Body of pancreas (tissue), 4 donors: ENCODE data around the gene GRB10. TPM values are rescaled to one million over a fixed set of nuclear protein-coding genes. Genes with fewer than 3 reads are reported as not detected.
A peak's percentile ranks its signal among the peaks of the same experiment; 100 is the strongest.

Experiments
- ATAC-seq: fragments of 150-250 bp; one replicate; pipeline ENCODE4 v1.9.1; 2016
- DNase-seq, 4 donors: peaks; one replicate each; pipeline ENCODE4 v3.0.0-alpha.2; 2019
- H3K27ac ChIP-seq, 4 donors: fragments of 200-600 bp; sonication (generic); 1 replicate in 3 of 4; 2 replicates in 1 of 4; pipeline versions ENCODE4 v1.5.1 to v1.6.1; 2016 to 2019; ENCODE audit warnings: mild to moderate bottlenecking in 1 of 4, mixed read lengths in 1 of 4, moderate library complexity in 1 of 4
- H3K27me3 ChIP-seq, 2 donors: fragments of 200-600 bp; sonication (generic); one replicate each; pipeline ENCODE4 v1.6.0; 2016; ENCODE audit warnings: mild to moderate bottlenecking in 1 of 2
- H3K36me3 ChIP-seq, 2 donors: fragments of 200-600 bp; sonication (generic); replicated peaks in 1 of 2; 2 replicates each; pipeline ENCODE4 v1.5.1; 2016; ENCODE audit warnings: low read depth in 2 of 2; ENCODE audit not compliant: insufficient read depth in 1 of 2
- H3K4me1 ChIP-seq: fragments of 200-600 bp; sonication (generic); one replicate; pipeline ENCODE4 v1.6.0; 2016
- H3K4me3 ChIP-seq, 2 donors: fragments of 200-600 bp; sonication (generic); 1 replicate in 1 of 2; 2 replicates in 1 of 2; pipeline ENCODE4 v1.5.1; 2016 to 2019
- H3K9me3 ChIP-seq, 3 donors: fragments of 200-600 bp; sonication (generic); 1 replicate in 2 of 3; 2 replicates in 1 of 3; pipeline ENCODE4 v1.5.1; 2016
- POLR2A ChIP-seq, 3 donors: fragments of 450-650 bp; IDR thresholded peaks; one replicate each; pipeline ENCODE4 v1.6.1; 2016; ENCODE audit warnings: antibody characterized with exemption in 3 of 3, mild to moderate bottlenecking in 2 of 3
- WGBS, 2 donors: methylation state at CpG; one replicate each; pipeline ENCODE4 v1.1.5; 2017; 5-methylcytosine and 5-hydroxymethylcytosine counted together
- intact Hi-C: fragments of 100-400 bp; cut with DNase I; formaldehyde crosslinking; loops from one replicate; pipeline ENCODE4 v1.15.1; 2023
- total RNA-seq, 2 donors: library from RNA; depleted of rRNA; stranded (reverse); fragments of >200 nt; gene quantifications; one replicate each; pipeline ENCODE4 v1.1.0, GENCODE V29; 2016
- TF ChIP-seq, protein P1 (sequence below), 7 experiments: fragments of 450-650 bp in 4 of 7; fragments of 200-600 bp in 3 of 7; sonication (generic) in 3 of 7; IDR thresholded peaks; one replicate each; pipeline ENCODE4 v1.5.1; 2016 to 2019; ENCODE audit warnings: antibody characterized with exemption in 7 of 7

The GRB10 gene
- total RNA-seq, 2 donors from 2014 or later, result 130 to 229 TPM

DNA sequence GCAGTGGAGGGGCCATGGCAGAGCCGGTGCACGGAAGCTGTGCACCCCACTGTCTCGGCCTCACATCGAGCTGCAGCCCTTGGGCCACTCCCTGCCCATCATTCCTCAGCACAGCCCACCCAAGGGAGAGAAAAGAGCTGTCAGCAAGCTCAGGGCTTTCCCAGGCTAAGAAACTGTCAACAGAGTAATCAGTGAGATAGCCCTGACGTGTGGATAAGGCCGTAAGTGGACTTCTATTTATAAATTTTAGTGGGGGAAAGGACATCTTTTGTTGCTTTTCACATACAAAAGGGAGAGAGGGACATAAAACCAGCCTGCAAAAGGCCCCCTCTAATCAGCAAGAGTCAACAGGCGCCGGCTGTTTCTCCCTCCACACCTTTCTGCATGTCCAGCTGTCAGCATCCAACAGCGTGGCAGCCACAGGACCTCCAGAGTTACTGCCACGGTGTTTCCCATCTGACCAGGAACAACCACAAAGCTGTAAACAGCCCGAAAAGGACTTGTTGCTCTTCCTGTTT is 160.7 kb downstream of the GRB10 start:
- intact Hi-C loops, result no loop called here
- Histone ChIP-seq H3K4me3 (no peak overlapping the region), H3K27ac (peak overlapping the region; percentile 11 to 37 (median 22)), H3K27me3 (no peaks in the 10 kb centered on the region), H3K4me1 (peaks cover 61% of the 10 kb centered on the region), H3K36me3 (peaks cover 3 to 4% of the 10 kb centered on the region in 2 donors), H3K9me3 (no peaks in the 10 kb centered on the region)
- TF ChIP-seq, protein P1, sequence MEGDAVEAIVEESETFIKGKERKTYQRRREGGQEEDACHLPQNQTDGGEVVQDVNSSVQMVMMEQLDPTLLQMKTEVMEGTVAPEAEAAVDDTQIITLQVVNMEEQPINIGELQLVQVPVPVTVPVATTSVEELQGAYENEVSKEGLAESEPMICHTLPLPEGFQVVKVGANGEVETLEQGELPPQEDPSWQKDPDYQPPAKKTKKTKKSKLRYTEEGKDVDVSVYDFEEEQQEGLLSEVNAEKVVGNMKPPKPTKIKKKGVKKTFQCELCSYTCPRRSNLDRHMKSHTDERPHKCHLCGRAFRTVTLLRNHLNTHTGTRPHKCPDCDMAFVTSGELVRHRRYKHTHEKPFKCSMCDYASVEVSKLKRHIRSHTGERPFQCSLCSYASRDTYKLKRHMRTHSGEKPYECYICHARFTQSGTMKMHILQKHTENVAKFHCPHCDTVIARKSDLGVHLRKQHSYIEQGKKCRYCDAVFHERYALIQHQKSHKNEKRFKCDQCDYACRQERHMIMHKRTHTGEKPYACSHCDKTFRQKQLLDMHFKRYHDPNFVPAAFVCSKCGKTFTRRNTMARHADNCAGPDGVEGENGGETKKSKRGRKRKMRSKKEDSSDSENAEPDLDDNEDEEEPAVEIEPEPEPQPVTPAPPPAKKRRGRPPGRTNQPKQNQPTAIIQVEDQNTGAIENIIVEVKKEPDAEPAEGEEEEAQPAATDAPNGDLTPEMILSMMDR (IDR thresholded peaks at IDR 0.05), result no peak
- no peak for TF ChIP-seq POLR2A (IDR thresholded peaks at IDR 0.05)
- DNase-seq (peak in 1 of 4 donors; percentile 42), ATAC-seq (no peak)
- WGBS, 2 donors, result 31 to 56% methylated on average over 10 to 11 of the region's 11 CpGs

DNA sequence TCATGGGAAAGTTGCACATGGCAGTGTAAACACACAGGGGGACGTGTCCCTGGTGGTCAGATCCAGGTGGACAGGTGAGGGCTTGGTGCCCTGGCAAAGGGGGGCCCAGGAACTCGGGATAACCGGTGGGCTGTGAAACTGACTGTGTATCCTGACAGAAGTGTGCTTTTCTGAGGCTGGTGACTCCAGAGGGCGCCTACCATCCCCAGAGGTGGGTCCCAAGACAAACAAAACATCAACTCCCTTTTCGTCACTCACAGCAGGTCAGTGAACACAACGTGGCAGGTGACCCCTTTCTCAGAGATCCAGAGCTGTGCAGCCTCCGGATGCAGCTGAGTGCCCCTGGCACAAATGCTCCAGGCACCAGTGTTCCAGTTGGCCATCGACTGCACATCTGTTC is 161.5 kb downstream of the GRB10 start:
- intact Hi-C loops, result no loop called here
- DNase-seq (no peak), ATAC-seq (no peak)
- 30 to 51% methylated on average over 7 to 8 of the region's 8 CpGs for WGBS, 2 donors
- no peak overlapping the region for H3K4me3 ChIP-seq
- H3K36me3 ChIP-seq, result peaks cover 3 to 5% of the 10 kb centered on the region in 2 donors
- no peaks in the 10 kb centered on the region for H3K27me3 ChIP-seq
- TF ChIP-seq, protein P1 (IDR thresholded peaks at IDR 0.05), result no peak
- TF ChIP-seq POLR2A (IDR thresholded peaks at IDR 0.05), result no peak
- peak overlapping the region in 2 of 4 donors; percentile 11 to 30 for H3K27ac ChIP-seq
- H3K4me1 ChIP-seq, result peaks cover 61% of the 10 kb centered on the region
- no peaks in the 10 kb centered on the region for H3K9me3 ChIP-seq

DNA sequence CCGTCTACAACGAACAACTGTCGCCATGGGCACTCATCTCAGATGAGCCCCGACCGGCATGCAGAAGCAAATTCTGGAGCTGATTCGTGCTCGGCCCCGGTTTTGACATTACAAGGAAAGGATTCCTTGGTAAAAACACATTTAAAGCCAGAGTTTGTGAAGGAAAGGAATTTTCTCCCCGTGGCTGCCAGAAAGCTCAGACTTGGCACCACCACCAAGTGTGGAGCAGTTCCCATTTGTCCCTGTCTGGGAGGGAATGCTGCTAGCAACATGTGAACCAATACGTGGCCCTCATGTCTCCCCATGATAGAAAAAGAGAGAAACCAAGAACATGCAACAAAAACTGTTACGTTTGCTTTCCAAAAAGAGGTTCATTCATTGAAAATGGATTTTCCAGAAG is 162.3 kb downstream of the GRB10 start:
- peaks cover 3 to 5% of the 10 kb centered on the region in 2 donors for H3K36me3 ChIP-seq
- H3K4me1 ChIP-seq, result peaks cover 67% of the 10 kb centered on the region
- WGBS, 2 donors, result 53 to 66% methylated on average over 8 to 11 of the region's 11 CpGs
- TF ChIP-seq POLR2A (IDR thresholded peaks at IDR 0.05), result no peak
- TF ChIP-seq, protein P1 (IDR thresholded peaks at IDR 0.05), result no peak
- H3K27me3 ChIP-seq, result no peaks in the 10 kb centered on the region
- DNase-seq (no peak), ATAC-seq (no peak)
- H3K4me3 ChIP-seq, result no peak overlapping the region
- intact Hi-C loops, result no loop called here
- H3K27ac ChIP-seq, result peak overlapping the region in 2 of 4 donors; percentile 12 to 30
- no peaks in the 10 kb centered on the region for H3K9me3 ChIP-seq

DNA sequence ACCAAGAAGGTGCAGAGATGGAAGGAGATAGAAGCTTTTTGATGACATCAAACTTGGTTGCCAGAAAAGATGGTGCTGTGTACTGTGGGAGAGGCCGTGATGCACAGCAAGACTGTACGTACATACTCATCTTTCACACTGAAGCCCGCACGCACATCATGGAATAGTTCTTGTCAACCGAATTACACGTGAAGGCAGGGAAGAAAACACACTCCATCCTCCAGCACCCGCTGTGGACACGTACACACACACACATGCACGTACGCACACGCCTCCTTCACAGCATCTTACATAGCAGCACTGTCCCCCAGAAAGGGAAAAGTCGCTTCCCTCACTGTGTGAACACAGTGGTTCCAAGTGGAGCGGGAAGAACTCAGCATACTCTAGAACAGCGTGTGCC is 163.0 kb downstream of the GRB10 start:
- DNase-seq, result no peak
- no peak for ATAC-seq
- Histone ChIP-seq H3K27me3 (no peaks in the 10 kb centered on the region), H3K27ac (peak overlapping the region in 1 of 4 donors; percentile 12), H3K4me1 (peaks cover 74% of the 10 kb centered on the region), H3K36me3 (peaks cover 3 to 5% of the 10 kb centered on the region in 2 donors), H3K9me3 (no peaks in the 10 kb centered on the region), H3K4me3 (no peak overlapping the region)
- TF ChIP-seq, protein P1 (IDR thresholded peaks at IDR 0.05), result no peak
- no peak for TF ChIP-seq POLR2A (IDR thresholded peaks at IDR 0.05)
- intact Hi-C loops, result no loop called here
- 89 to 98% methylated on average over 14 of the region's 14 CpGs for WGBS, 2 donors

DNA sequence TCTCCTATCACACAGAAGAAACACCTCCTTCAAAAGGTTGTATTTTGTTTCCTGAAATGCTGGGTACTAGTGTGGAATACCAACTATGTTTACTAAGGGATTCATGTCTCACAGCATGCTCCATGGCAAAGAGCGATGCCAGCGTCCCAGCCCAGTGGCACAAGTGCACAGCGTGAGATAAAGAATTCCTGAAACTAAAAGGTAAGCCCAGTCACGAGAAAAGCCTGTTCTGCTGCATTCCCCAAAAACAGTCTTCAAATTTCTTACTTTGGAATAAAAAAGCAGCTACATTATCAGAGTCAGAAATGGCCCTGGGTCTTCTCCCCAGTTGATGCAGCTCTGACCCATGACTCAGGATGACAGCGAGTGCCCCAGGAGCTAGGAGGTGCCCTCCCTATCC is 164.4 kb downstream of the GRB10 start:
- no peak overlapping the region for H3K4me3 ChIP-seq
- peaks cover 74% of the 10 kb centered on the region for H3K4me1 ChIP-seq
- intact Hi-C loops, result no loop called here
- DNase-seq, result peak in 1 of 4 donors; percentile 53
- no peaks in the 10 kb centered on the region for H3K27me3 ChIP-seq
- 25 to 33% methylated on average over 5 of the region's 5 CpGs for WGBS, 2 donors
- H3K36me3 ChIP-seq, result peaks cover 9 to 13% of the 10 kb centered on the region in 2 donors
- ATAC-seq, result no peak
- peak overlapping the region in 2 of 4 donors; percentile 9 to 25 for H3K27ac ChIP-seq
- H3K9me3 ChIP-seq, result no peaks in the 10 kb centered on the region
- no peak for TF ChIP-seq POLR2A (IDR thresholded peaks at IDR 0.05)
- TF ChIP-seq, protein P1 (IDR thresholded peaks at IDR 0.05), result no peak
